K562 (cell line): ENCODE data around the gene ERP44. TPM values are rescaled to one million over a fixed set of nuclear protein-coding genes. Genes with fewer than 3 reads are reported as not detected.

Experiments used
- ATF1 ChIP-seq, 2 experiments: fragments of 450-650 bp in 1 of 2; IDR thresholded peaks; 2 replicates each; pipeline ENCODE4 v1.6.1; 2016; ENCODE audit warnings: missing compliant biosample characterization in 1 of 2, missing genetic modification characterization in 1 of 2
- BACH1 ChIP-seq: fragments of 200-800 bp; sonication (Bioruptor generic); IDR thresholded peaks from 2 replicates; pipeline ENCODE4 v1.6.1; 2016; ENCODE audit warnings: missing genetic modification characterization, missing compliant biosample characterization
- BMI1 ChIP-seq: fragments of 150-350 bp; IDR thresholded peaks from 2 replicates; pipeline ENCODE4 v1.6.1; 2014; ENCODE audit warnings: low read length
- BRD9 ChIP-seq: fragments of 450-650 bp; IDR thresholded peaks from 2 replicates; pipeline ENCODE4 v1.6.1; 2018; ENCODE audit warnings: low read depth; ENCODE audit not compliant: partially characterized antibody
- BRF1 ChIP-seq: IDR thresholded peaks from 3 replicates; pipeline ENCODE4 v1.6.1; 2011; ENCODE audit warnings: borderline replicate concordance, mild to moderate bottlenecking; ENCODE audit not compliant: insufficient read length; ENCODE audit errors: extremely low read depth
- CCNT2 ChIP-seq: IDR thresholded peaks from 2 replicates; pipeline ENCODE4 v1.6.1; 2011; ENCODE audit warnings: borderline replicate concordance, low read depth, mild to moderate bottlenecking, moderate library complexity, mixed read lengths, low read length; ENCODE audit not compliant: insufficient read length; ENCODE audit errors: extremely low read depth
- HDAC6 ChIP-seq: IDR thresholded peaks from 2 replicates; pipeline ENCODE4 v1.6.1; 2012; ENCODE audit warnings: low read depth, mild to moderate bottlenecking, control low read depth, inconsistent platforms, low read length, moderate library complexity
- HNRNPK ChIP-seq: fragments of 200-400 bp; formaldehyde crosslinking; IDR thresholded peaks from one replicate; pipeline ENCODE4 v1.6.1; 2018; ENCODE audit warnings: mild to moderate bottlenecking, low read depth, low read length; ENCODE audit not compliant: poor library complexity, severe bottlenecking
- ID3 ChIP-seq, 2 experiments: fragments of 250-450 bp in 1 of 2; fragments of 450-650 bp in 1 of 2; sonication (Bioruptor Pico) in 1 of 2; IDR thresholded peaks; 2 replicates each; pipeline versions ENCODE4 v1.6.1 to v1.8.0; 2016 to 2021; ENCODE audit warnings: mild to moderate bottlenecking in 2 of 2, moderate library complexity in 2 of 2, missing compliant biosample characterization in 1 of 2, missing genetic modification characterization in 1 of 2
- KLF6 ChIP-seq: fragments of 250-450 bp; sonication (Bioruptor Pico); IDR thresholded peaks from 2 replicates; pipeline ENCODE4 v1.4.0; 2020; ENCODE audit warnings: mild to moderate bottlenecking, moderate library complexity, borderline replicate concordance
- NCOA1 ChIP-seq: fragments of 450-650 bp; IDR thresholded peaks from 2 replicates; pipeline ENCODE4 v1.6.1; 2016; ENCODE audit warnings: low read depth
- PML ChIP-seq: IDR thresholded peaks from 2 replicates; pipeline ENCODE4 v1.6.1; 2012; ENCODE audit warnings: low read length, inconsistent platforms
- RERE ChIP-seq: sonication (generic); formaldehyde crosslinking; IDR thresholded peaks from 2 replicates; pipeline ENCODE4 v1.8.0; 2023; ENCODE audit warnings: missing genetic modification reagents, mild to moderate bottlenecking, borderline replicate concordance
- SNAPC5 ChIP-seq: fragments of 250-450 bp; sonication (Bioruptor Pico); IDR thresholded peaks from 2 replicates; pipeline ENCODE4 v1.8.0; 2021; ENCODE audit warnings: moderate library complexity, mild to moderate bottlenecking, inconsistent platforms
- SNRNP70 ChIP-seq: fragments of 200-400 bp; formaldehyde crosslinking; optimal IDR thresholded peaks from 2 replicates; pipeline ENCODE3; 2017; ENCODE audit warnings: low read depth, low read length
- XRCC4 ChIP-seq: IDR thresholded peaks from one replicate; pipeline ENCODE4 v1.6.1; 2011; ENCODE audit not compliant: insufficient read depth, insufficient read length; ENCODE audit errors: extremely low read depth
- ZBTB2 ChIP-seq: fragments of 450-650 bp; IDR thresholded peaks from 2 replicates; pipeline ENCODE4 v1.6.1; 2016; ENCODE audit warnings: antibody characterized with exemption
- ZNF124 ChIP-seq: sonication (generic); formaldehyde crosslinking; IDR thresholded peaks from 2 replicates; pipeline ENCODE4 v1.8.1; 2022; ENCODE audit warnings: missing genetic modification reagents
- ZNF140 ChIP-seq: fragments of 250-450 bp; sonication (Bioruptor Pico); IDR thresholded peaks from 2 replicates; pipeline ENCODE4 v1.8.0; 2021; ENCODE audit warnings: moderate library complexity, mild to moderate bottlenecking, inconsistent platforms
- polyA plus RNA-seq, 8 experiments: library from polyadenylated mRNA; depleted of rRNA in 4 of 8; stranded (reverse) in 5 of 8; unstranded in 3 of 8; fragments of >200 nt; fragmentation: Nextera tagmentation in 2 of 8; fragmentation: Illumina TruSeq in 1 of 8; extraction: Ambion mirVana in 2 of 8; extraction: Trizol in 1 of 8; gene quantifications; 2 replicates each; pipeline versions ENCODE4 v1.2.1 to v1.2.3, GENCODE V29; 2011 to 2014; ENCODE audit warnings: inconsistent platforms in 1 of 8, missing spikeins in 1 of 8
- total RNA-seq, 7 experiments: library from RNA; depleted of rRNA in 6 of 7; stranded (reverse); fragments of >200 nt in 6 of 7; fragmentation: Illumina TruSeq in 2 of 7; extraction: Trizol in 2 of 7; gene quantifications; 2 replicates each; pipeline versions ENCODE4 v1.2.1 to v1.2.3, GENCODE V29; 2011 to 2021; ENCODE audit warnings: low replicate concordance in 1 of 7

ERP44 gene
- total and polyA plus RNA-seq, 9 of the 15 experiments (the other 6 are each of a cell fraction or from before 2014, with no cell fraction given), result 9.2 to 23.4 (median 13.6) TPM

- TF ChIP-seq ATF1 (CRISPR knock-in tag; IDR thresholded peaks at IDR 0.05) (no peak), ATF1 (tag; IDR thresholded peaks at IDR 0.05) (peak; percentile 44; the same call in 1 of the 2 replicates), ZNF124 (no peak), PML (peak; percentile 44; the same call in 1 of the 2 replicates), BRF1 (no peak), ZBTB2 (peak; percentile 66; the same call in 1 of the 2 replicates), XRCC4 (no peak), NCOA1 (0 out of 2 replicates have a peak, but pooled peaks have one; percentile 45), BACH1 (tag) (no peak), ZNF140 (CRISPR knock-in tag) (no peak), RERE (CRISPR knock-in tag) (no peak), CCNT2 (peak; percentile 24), BRD9 (no peak), SNAPC5 (no peak), SNRNP70 (no peak), HDAC6 (no peak), HNRNPK (no peak), KLF6 (CRISPR knock-in tag) (no peak), BMI1 (no peak), ID3 (CRISPR knock-in tag; IDR thresholded peaks at IDR 0.05) (no peak), ID3 (tag; IDR thresholded peaks at IDR 0.05) (no peak)
Measured at GRCh38 chr9:100070104-100071041, 28.4 kb downstream of the ERP44 start (continued).
